H1 (cell line): ENCODE results near the gene IRF8. TPM values are rescaled to one million over a fixed set of nuclear protein-coding genes. Genes with fewer than 3 reads are reported as not detected.

ENCODE experiments used
- CTCF ChIA-PET: fragments of 300-600 bp; sonication (Branson Sonifier 250); formaldehyde crosslinking; loops from one replicate; lab custom pipeline; 2021; ENCODE audit not compliant: partially characterized antibody; lab: Charles Lee
- POLR2A ChIA-PET: fragments of 300-600 bp; sonication (Branson Sonifier 250); formaldehyde crosslinking; loops from one replicate; lab custom pipeline; 2021; ENCODE audit warnings: inconsistent platforms; ENCODE audit not compliant: partially characterized antibody; lab: Charles Lee
- DNase-seq, 2 experiments: peaks; one replicate each; pipeline versions ENCODE4 v3.0.0 to v3.0.0-alpha.2; 2010 to 2022; ENCODE audit warnings: low spot score in 2 of 2, low read depth in 1 of 2, mixed read lengths in 1 of 2
- FAIRE-seq: peaks from 2 replicates; lab custom pipeline; 2011; peaks lifted over from hg19 to GRCh38; lab: Jason Lieb, UNC
- H2AFZ ChIP-seq: 2 replicates; pipeline ENCODE4 v1.8.1; 2012; ENCODE audit warnings: low read length, inconsistent platforms
- H2AK5ac ChIP-seq: 2 replicates; pipeline ENCODE4 v1.6.1; 2013; ENCODE audit warnings: low read depth, low read length
- H2BK120ac ChIP-seq: replicated peaks from 2 replicates; pipeline ENCODE3; 2013; ENCODE audit warnings: low read depth, low read length, inconsistent platforms
- H2BK12ac ChIP-seq: 2 replicates; pipeline ENCODE4 v1.6.1; 2013; ENCODE audit warnings: low read depth, low read length
- H2BK15ac ChIP-seq: 2 replicates; pipeline ENCODE4 v1.6.1; 2013; ENCODE audit warnings: low read length
- H2BK20ac ChIP-seq: 2 replicates; pipeline ENCODE4 v1.6.1; 2013; ENCODE audit warnings: low read length
- H2BK5ac ChIP-seq: 2 replicates; pipeline ENCODE4 v1.6.1; 2013; ENCODE audit warnings: low read depth, low read length
- H3K14ac ChIP-seq: 2 replicates; pipeline ENCODE4 v1.6.1; 2013; ENCODE audit warnings: inconsistent platforms; ENCODE audit not compliant: insufficient read length
- H3K18ac ChIP-seq: 2 replicates; pipeline ENCODE4 v1.6.1; 2013; ENCODE audit warnings: low read length; ENCODE audit errors: extremely low read depth
- H3K23ac ChIP-seq: 2 replicates; pipeline ENCODE4 v1.6.1; 2013; ENCODE audit warnings: inconsistent platforms; ENCODE audit not compliant: insufficient read length
- H3K23me2 ChIP-seq: 2 replicates; pipeline ENCODE4 v1.6.1; 2013; ENCODE audit warnings: low read depth, low read length
- H3K27ac ChIP-seq: 2 replicates; pipeline ENCODE4 v1.6.1; 2011; ENCODE audit warnings: low read depth, low read length, inconsistent platforms
- H3K27me3 ChIP-seq, 4 experiments: replicated peaks in 1 of 4; 1 replicate in 1 of 4; 2 replicates in 3 of 4; pipeline versions ENCODE4 v1.6.1 to v1.8.1; 2011 to 2013; ENCODE audit warnings: low read length in 3 of 4, mild to moderate bottlenecking in 3 of 4, inconsistent platforms in 2 of 4, mixed read lengths in 2 of 4, moderate library complexity in 1 of 4; ENCODE audit not compliant: control insufficient read depth in 3 of 4, insufficient read depth in 3 of 4; ENCODE audit errors: extremely low read depth in 1 of 4
- H3K36me3 ChIP-seq, 4 experiments: 2 replicates each; pipeline versions ENCODE4 v1.6.1 to v1.8.1; 2011 to 2013; ENCODE audit warnings: mild to moderate bottlenecking in 4 of 4, low read length in 3 of 4, moderate library complexity in 2 of 4, control low read depth in 1 of 4, inconsistent platforms in 1 of 4; ENCODE audit not compliant: insufficient read depth in 4 of 4, control insufficient read depth in 2 of 4
- H3K4ac ChIP-seq: replicated peaks from 2 replicates; pipeline ENCODE3; 2013; ENCODE audit warnings: low read length, low read depth, mixed read lengths, inconsistent platforms; ENCODE audit not compliant: insufficient read length
- H3K4me1 ChIP-seq, 4 experiments: replicated peaks in 1 of 4; 1 replicate in 1 of 4; 2 replicates in 3 of 4; pipeline versions ENCODE4 v1.6.1 to v1.8.1; 2011 to 2013; ENCODE audit warnings: low read length in 3 of 4, inconsistent platforms in 2 of 4, mixed read lengths in 1 of 4; ENCODE audit not compliant: insufficient read depth in 4 of 4, control insufficient read depth in 3 of 4
- H3K4me2 ChIP-seq, 2 experiments: 2 replicates each; pipeline versions ENCODE4 v1.6.1 to v1.8.1; 2011 to 2013; ENCODE audit warnings: low read depth in 2 of 2, low read length in 2 of 2, control low read depth in 1 of 2, inconsistent platforms in 1 of 2, mild to moderate bottlenecking in 1 of 2; ENCODE audit not compliant: insufficient read depth in 1 of 2
- H3K4me3 ChIP-seq, 4 experiments: fragments of 200-600, 300-600 bp in 1 of 4; sonication (generic), shearing (Covaris generic), sonication (Bioruptor Twin) in 1 of 4; 2 replicates each; pipeline versions ENCODE4 v1.5.1 to v1.8.1; 2011 to 2016; ENCODE audit warnings: low read length in 4 of 4, low read depth in 3 of 4, control low read depth in 2 of 4, inconsistent platforms in 2 of 4, mild to moderate bottlenecking in 2 of 4, mixed read lengths in 1 of 4, moderate library complexity in 1 of 4; ENCODE audit not compliant: insufficient read depth in 2 of 4; ENCODE audit errors: extremely low read depth in 1 of 4
- H3K56ac ChIP-seq: replicated peaks from 2 replicates; pipeline ENCODE3; 2013; ENCODE audit warnings: low read depth, mild to moderate bottlenecking, mixed read lengths, low read length, inconsistent platforms; ENCODE audit not compliant: insufficient read length
- H3K79me1 ChIP-seq: 2 replicates; pipeline ENCODE4 v1.6.1; 2013; ENCODE audit warnings: low read depth, low read length, control low read depth
- H3K79me2 ChIP-seq, 2 experiments: 2 replicates each; pipeline versions ENCODE4 v1.6.1 to v1.8.1; 2012 to 2013; ENCODE audit warnings: low read length in 2 of 2, mild to moderate bottlenecking in 2 of 2, inconsistent platforms in 1 of 2; ENCODE audit not compliant: insufficient read depth in 2 of 2, control insufficient read depth in 1 of 2
- H3K9ac ChIP-seq, 4 experiments: replicated peaks in 1 of 4; 1 replicate in 1 of 4; 2 replicates in 3 of 4; pipeline versions ENCODE4 v1.6.1 to v1.8.1; 2011 to 2013; ENCODE audit warnings: low read depth in 3 of 4, low read length in 3 of 4, control low read depth in 2 of 4, mild to moderate bottlenecking in 2 of 4, moderate library complexity in 2 of 4, inconsistent platforms in 1 of 4; ENCODE audit errors: extremely low read depth in 1 of 4
- H3K9me3 ChIP-seq, 2 experiments: 2 replicates each; pipeline versions ENCODE4 v1.6.1 to v1.8.1; 2012 to 2013; ENCODE audit warnings: mild to moderate bottlenecking in 2 of 2, moderate library complexity in 2 of 2, control low read depth in 1 of 2, inconsistent platforms in 1 of 2, low read depth in 1 of 2, low read length in 1 of 2, mixed read lengths in 1 of 2; ENCODE audit not compliant: insufficient read depth in 2 of 2
- H4K20me1 ChIP-seq, 2 experiments: replicated peaks in 1 of 2; 2 replicates each; pipeline versions ENCODE3 to v1.8.1; 2011 to 2013; ENCODE audit warnings: inconsistent platforms in 2 of 2, low read length in 2 of 2, mild to moderate bottlenecking in 1 of 2; ENCODE audit not compliant: insufficient read depth in 2 of 2, control insufficient read depth in 1 of 2
- H4K5ac ChIP-seq: 2 replicates; pipeline ENCODE4 v1.6.1; 2013; ENCODE audit warnings: low read length, low read depth, mixed read lengths, inconsistent platforms; ENCODE audit not compliant: insufficient read length
- H4K8ac ChIP-seq: 2 replicates; pipeline ENCODE4 v1.8.0; 2013; ENCODE audit warnings: mild to moderate bottlenecking, moderate library complexity, low read length, inconsistent platforms; ENCODE audit not compliant: insufficient read depth; ENCODE audit errors: extremely low read depth
- H4K91ac ChIP-seq: replicated peaks from 2 replicates; pipeline ENCODE3; 2013; ENCODE audit warnings: low read length, mixed read lengths, inconsistent platforms; ENCODE audit not compliant: insufficient read length
- ASH2L ChIP-seq: fragments of 200-600, 300-600 bp; sonication (generic); IDR thresholded peaks from one replicate; pipeline ENCODE4 v1.7.1; 2017; ENCODE audit warnings: low read length
- ATF3 ChIP-seq: IDR thresholded peaks from 2 replicates; pipeline ENCODE4 v1.6.1; 2011; ENCODE audit warnings: low read depth, mild to moderate bottlenecking, low read length; ENCODE audit not compliant: insufficient read depth
- CREB1 ChIP-seq: IDR thresholded peaks from 2 replicates; pipeline ENCODE4 v1.6.1; 2012; ENCODE audit warnings: inconsistent platforms
- EZH2 ChIP-seq: fragments of 200-600 bp; sonication (generic); IDR thresholded peaks from 2 replicates; pipeline ENCODE4 v1.7.1; 2012; ENCODE audit warnings: low read depth, mild to moderate bottlenecking, moderate library complexity, low read length, inconsistent platforms; ENCODE audit not compliant: severe bottlenecking
- JUN ChIP-seq: IDR thresholded peaks from 2 replicates; pipeline ENCODE4 v1.6.1; 2011; ENCODE audit warnings: low read depth, mild to moderate bottlenecking, improper control_type of control experiment, low read length
- RAD21 ChIP-seq, 2 experiments: IDR thresholded peaks in 1 of 2; conservative IDR thresholded peaks in 1 of 2; 2 replicates each; pipeline ENCODE4 v1.6.1; 2011; ENCODE audit warnings: low read depth in 2 of 2, low read length in 2 of 2, improper control_type of control experiment in 1 of 2, inconsistent platforms in 1 of 2, mild to moderate bottlenecking in 1 of 2, moderate library complexity in 1 of 2
- RBBP5 ChIP-seq: IDR thresholded peaks from 2 replicates; pipeline ENCODE4 v1.7.1; 2012; ENCODE audit warnings: low read depth, mild to moderate bottlenecking, inconsistent platforms, low read length, moderate library complexity, borderline replicate concordance
- RFX5 ChIP-seq: IDR thresholded peaks from 2 replicates; pipeline ENCODE4 v1.6.1; 2011; ENCODE audit warnings: low read depth, low read length, improper control_type of control experiment, borderline replicate concordance
- SAP30 ChIP-seq: fragments of 300-600 bp; sonication (generic); IDR thresholded peaks from 2 replicates; pipeline ENCODE4 v1.7.1; 2012; ENCODE audit warnings: low read length, moderate library complexity, mild to moderate bottlenecking, inconsistent platforms; ENCODE audit not compliant: insufficient read depth, insufficient replicate concordance
- TAF7 ChIP-seq: optimal IDR thresholded peaks from 2 replicates; pipeline ENCODE3; 2011; ENCODE audit warnings: low read depth, mild to moderate bottlenecking, inconsistent platforms, low read length, moderate library complexity, borderline replicate concordance
- WGBS, 2 experiments: shearing (Covaris generic) in 1 of 2; methylation state at CpG; one replicate each; pipeline versions ENCODE4 v1.1.6 to v1.1.7; 2013 to 2015; ENCODE audit warnings: low lambda C conversion rate in 2 of 2, mixed read lengths in 2 of 2, inconsistent platforms in 1 of 2, low coverage in 1 of 2, missing lambda C conversion rate in 1 of 2; ENCODE audit not compliant: insufficient replicate concordance in 2 of 2, insufficient coverage in 1 of 2, insufficient read length in 1 of 2; ENCODE audit errors: extremely low coverage in 1 of 2, missing lambda C conversion rate in 1 of 2; 5-methylcytosine and 5-hydroxymethylcytosine counted together
- polyA plus RNA-seq, 7 experiments: library from polyadenylated mRNA; depleted of rRNA in 3 of 7; stranded (reverse) in 5 of 7; unstranded in 2 of 7; fragments of >200 nt in 5 of 7; fragments of 200-250 nt in 2 of 7; gene quantifications; 1 replicate in 5 of 7; 2 replicates in 1 of 7; 4 replicates in 1 of 7; pipeline versions ENCODE4 v1.2.1 to v1.2.3, GENCODE V29; 2011 to 2013; ENCODE audit warnings: missing spikeins in 2 of 7, mixed read lengths in 2 of 7
- total RNA-seq: library from RNA; stranded (reverse); fragmentation: NEBNext Ultra II Directional; extraction: Animal tissue kit (Norgen Biotek cat#: 25700); gene quantifications from 2 replicates; pipeline ENCODE4 v1.2.1, GENCODE V29; 2021

Gene IRF8
- total and polyA plus RNA-seq, 2 of the 8 experiments (the other 6 are each of a cell fraction or from before 2014, with no cell fraction given) = 0.35 to 2.0 TPM

- Histone ChIP-seq H3K4me1 (no peaks in the 10 kb centered on the region), H3K4me2 (no peak overlapping the region), H2AFZ (no peak overlapping the region), H3K23ac (no peak overlapping the region), H4K91ac (no peak overlapping the region), H3K27ac (no peak overlapping the region), H2BK120ac (no peak overlapping the region), H2AK5ac (no peak overlapping the region), H4K8ac (no peak overlapping the region), H3K9me3 (no peaks in the 10 kb centered on the region; a peak in 1 of 4 replicates), H3K23me2 (no peaks in the 10 kb centered on the region), H3K79me2 (no peaks in the 10 kb centered on the region), H3K4me3 (no peak overlapping the region), H3K79me1 (no peaks in the 10 kb centered on the region), H2BK15ac (no peak overlapping the region), H3K14ac (no peak overlapping the region), H2BK12ac (no peak overlapping the region), H2BK5ac (no peak overlapping the region), H4K5ac (no peak overlapping the region), H3K36me3 (no peaks in the 10 kb centered on the region), H3K9ac (no peak overlapping the region), H3K56ac (no peak overlapping the region), H3K18ac (no peak overlapping the region), H4K20me1 (no peaks in the 10 kb centered on the region), H3K4ac (no peak overlapping the region), H3K27me3 (no peaks in the 10 kb centered on the region; a peak in 1 of 7 replicates), H2BK20ac (no peak overlapping the region)
- DNase-seq (no peak), FAIRE-seq (no peak)
- 83% methylated on average over 16 of the region's 16 CpGs; no CpG with 5 or more reads in 1 of the 2 experiments for WGBS, 2 experiments
- ChIA-PET CTCF (interaction anchor here (0.9 to 4.5 kb wide), 8 partner anchors 13 to 175 kb away, joined by 3 to 15 read pairs (median 4); no protein-coding TSS in a partner anchor), POLR2A (interaction anchor here (0.6 kb wide), 1 partner anchor 11 kb away, joined by 3 read pairs; no protein-coding TSS in a partner anchor)
- no peak for TF ChIP-seq RBBP5
- no peak for TF ChIP-seq TAF7
- no peak for TF ChIP-seq ASH2L
- TF ChIP-seq JUN = no peak
- TF ChIP-seq EZH2 = no peak
- TF ChIP-seq RAD21 (IDR thresholded peaks at IDR 0.05 in 1 of 2, conservative IDR thresholded peaks at IDR 0.05 in 1 of 2; ENCODE audit: low read depth in 2 of 2, low read length in 2 of 2) = no peak
- no peak for TF ChIP-seq RFX5
- no peak for TF ChIP-seq CREB1
- no peak for TF ChIP-seq ATF3
- TF ChIP-seq SAP30 = no peak
These were observed 45.1 kb upstream of the IRF8 start for GRCh38 chr16:85853547-85854545.
